Fibroblast of the aortic adventitia (primary cell): ENCODE measurements around the gene PDZD2. TPM values are rescaled to one million over a fixed set of nuclear protein-coding genes. Genes with fewer than 3 reads are reported as not detected.

Source experiments
- DNase-seq: peaks from one replicate; pipeline ENCODE4 v3.0.0-alpha.2; 2010; ENCODE audit warnings: low read depth
- H3K4me3 ChIP-seq: 2 replicates; pipeline ENCODE4 v1.5.1; 2011; ENCODE audit warnings: low read depth, mild to moderate bottlenecking, control low read depth, low read length, moderate library complexity
- CTCF ChIP-seq: IDR thresholded peaks from 2 replicates; pipeline ENCODE4 v1.5.1; 2011; ENCODE audit warnings: mild to moderate bottlenecking, low read length, control low read depth, inconsistent platforms; ENCODE audit not compliant: insufficient read depth
- total RNA-seq: library from RNA; depleted of rRNA; stranded (reverse); fragments of >200 nt; gene quantifications from 2 replicates; pipeline ENCODE4 v1.2.3, GENCODE V29; 2012; ENCODE audit warnings: low replicate concordance

Gene PDZD2
- total RNA-seq, 1 donor, result under 0.01 TPM

GRCh38 chr5:31823472-31823871 lies 184.5 kb downstream of the PDZD2 start:
- no peak overlapping the region for H3K4me3 ChIP-seq
- no peak for DNase-seq
- TF ChIP-seq CTCF, result no peak

GRCh38 chr5:31824869-31825517 lies 186.1 kb downstream of the PDZD2 start:
- no peak for TF ChIP-seq CTCF
- no peak for DNase-seq
- no peak overlapping the region for H3K4me3 ChIP-seq

- peak; percentile 69 for TF ChIP-seq CTCF
- no peak overlapping the region for H3K4me3 ChIP-seq
- DNase-seq, result peak; percentile 75
Observed at GRCh38 chr5:31825518-31826068, 186.7 kb downstream of the PDZD2 start.

- no peak for DNase-seq
Observed at GRCh38 chr5:31827867-31828266, 188.9 kb downstream of the PDZD2 start.

GRCh38 chr5:31832966-31833365 lies 194.0 kb downstream of the PDZD2 start:
- DNase-seq, result no peak
- no peak overlapping the region for H3K4me3 ChIP-seq
- no peak for TF ChIP-seq CTCF

More at GRCh38 chr5:31827867-31828266, 188.9 kb downstream of the PDZD2 start:
- no peak overlapping the region for H3K4me3 ChIP-seq
- no peak for TF ChIP-seq CTCF

DNA sequence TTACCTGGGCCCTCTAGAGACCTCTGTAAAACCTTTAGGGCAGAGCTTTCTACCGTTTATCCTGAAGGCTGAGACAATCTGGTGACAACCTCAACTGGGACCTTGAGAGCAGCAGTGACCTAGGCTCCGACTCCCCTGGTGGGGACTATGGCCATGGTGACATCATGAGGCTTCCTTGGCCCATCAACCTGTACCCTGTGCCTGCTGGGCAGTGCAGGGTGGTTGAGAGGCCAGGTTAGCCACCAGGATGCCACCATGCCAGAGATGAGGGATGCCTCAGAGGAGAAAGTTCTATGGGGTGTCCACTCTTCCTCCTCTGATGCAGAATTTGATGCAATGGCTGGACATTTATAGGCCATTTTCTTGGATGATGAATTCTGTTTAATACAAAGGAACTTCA lies 194.8 kb downstream of the PDZD2 start:
- no peak for TF ChIP-seq CTCF
- no peak for DNase-seq
- H3K4me3 ChIP-seq, result no peak overlapping the region
